ENCODE data around the gene L3HYPDH.

The L3HYPDH gene

DNA sequence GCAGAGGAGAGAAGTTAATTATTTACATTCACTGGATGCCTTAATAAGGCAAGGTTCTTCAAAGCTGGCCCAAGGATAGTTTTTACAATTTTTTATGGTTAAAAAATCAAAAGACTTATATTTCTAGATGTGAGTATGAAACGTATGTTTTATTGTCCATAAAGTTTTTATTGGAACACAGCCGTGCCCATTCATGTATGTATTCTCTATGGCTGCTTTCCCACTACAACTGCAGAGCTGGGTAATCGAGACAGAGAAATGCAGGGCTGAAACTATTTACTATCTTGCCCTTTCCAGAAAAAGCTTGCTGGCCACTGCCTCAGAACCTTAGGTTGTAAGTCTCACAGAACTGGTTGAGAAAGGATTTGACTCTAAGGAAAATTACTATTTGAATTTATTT lies 16.5 kb upstream of the L3HYPDH start:
- H4K20me1 ChIP-seq (ENCODE audit: insufficient read depth): no peaks in the 10 kb centered on the region
- H3K4me2 ChIP-seq: no peak overlapping the region
- H3K4me1 ChIP-seq (ENCODE audit: low read depth, poor library complexity, severe bottlenecking): no peaks in the 10 kb centered on the region
- H3K27ac ChIP-seq: no peak overlapping the region
- no peaks in the 10 kb centered on the region for H3K27me3 ChIP-seq (ENCODE audit: insufficient read depth, low read depth)
- H3K79me2 ChIP-seq (ENCODE audit: insufficient read depth, low read depth): no peaks in the 10 kb centered on the region
- H3K36me3 ChIP-seq (ENCODE audit: insufficient read depth): no peaks in the 10 kb centered on the region
- no peak overlapping the region for H2AFZ ChIP-seq (ENCODE audit: low read depth)
- no peak overlapping the region for H3K9ac ChIP-seq
- no peak overlapping the region for H3K4me3 ChIP-seq (IDR thresholded peaks at IDR 0.05; ENCODE audit: insufficient read depth, low read depth, low read length)
- TF ChIP-seq, protein P1, sequence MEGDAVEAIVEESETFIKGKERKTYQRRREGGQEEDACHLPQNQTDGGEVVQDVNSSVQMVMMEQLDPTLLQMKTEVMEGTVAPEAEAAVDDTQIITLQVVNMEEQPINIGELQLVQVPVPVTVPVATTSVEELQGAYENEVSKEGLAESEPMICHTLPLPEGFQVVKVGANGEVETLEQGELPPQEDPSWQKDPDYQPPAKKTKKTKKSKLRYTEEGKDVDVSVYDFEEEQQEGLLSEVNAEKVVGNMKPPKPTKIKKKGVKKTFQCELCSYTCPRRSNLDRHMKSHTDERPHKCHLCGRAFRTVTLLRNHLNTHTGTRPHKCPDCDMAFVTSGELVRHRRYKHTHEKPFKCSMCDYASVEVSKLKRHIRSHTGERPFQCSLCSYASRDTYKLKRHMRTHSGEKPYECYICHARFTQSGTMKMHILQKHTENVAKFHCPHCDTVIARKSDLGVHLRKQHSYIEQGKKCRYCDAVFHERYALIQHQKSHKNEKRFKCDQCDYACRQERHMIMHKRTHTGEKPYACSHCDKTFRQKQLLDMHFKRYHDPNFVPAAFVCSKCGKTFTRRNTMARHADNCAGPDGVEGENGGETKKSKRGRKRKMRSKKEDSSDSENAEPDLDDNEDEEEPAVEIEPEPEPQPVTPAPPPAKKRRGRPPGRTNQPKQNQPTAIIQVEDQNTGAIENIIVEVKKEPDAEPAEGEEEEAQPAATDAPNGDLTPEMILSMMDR (conservative IDR thresholded peaks at IDR 0.05; ENCODE audit: low read depth, low read length): no peak

DNA sequence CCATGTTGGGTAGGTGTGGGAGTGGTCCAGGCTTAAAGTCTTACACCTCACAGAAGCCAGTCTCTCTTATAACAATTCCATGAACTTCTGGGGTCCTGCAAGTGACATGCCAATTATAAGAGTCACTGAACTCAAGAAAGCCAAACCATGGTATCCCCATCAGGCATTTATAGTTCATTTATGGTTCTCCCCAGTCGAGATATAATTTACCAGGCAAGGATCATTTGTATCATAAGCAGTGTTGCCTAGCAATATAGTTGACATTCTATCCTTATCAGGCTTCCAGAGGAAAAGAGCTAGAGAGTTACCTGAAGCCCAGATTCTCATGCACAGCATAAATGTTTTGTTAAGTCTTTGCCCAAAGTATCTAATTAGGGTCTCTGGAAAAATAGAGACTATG lies 8.2 kb upstream of the L3HYPDH start:
- H3K79me2 ChIP-seq (ENCODE audit: insufficient read depth, low read depth): no peaks in the 10 kb centered on the region
- no peaks in the 10 kb centered on the region for H3K36me3 ChIP-seq (ENCODE audit: insufficient read depth)
- H2AFZ ChIP-seq (ENCODE audit: low read depth): no peak overlapping the region

GRCh38 chr14:59490756-59491155 lies 6.5 kb upstream of the L3HYPDH start:
- H3K27ac ChIP-seq: no peak overlapping the region
- no peak overlapping the region for H3K4me2 ChIP-seq
- H2AFZ ChIP-seq (ENCODE audit: low read depth): no peak overlapping the region
- TF ChIP-seq, protein P1 (conservative IDR thresholded peaks at IDR 0.05; ENCODE audit: low read depth, low read length): no peak
- no peak overlapping the region for H3K9ac ChIP-seq
- peaks cover 11% of the 10 kb centered on the region for H3K4me1 ChIP-seq (ENCODE audit: low read depth, poor library complexity, severe bottlenecking)
- no peaks in the 10 kb centered on the region for H3K36me3 ChIP-seq (ENCODE audit: insufficient read depth)
- H3K4me3 ChIP-seq (IDR thresholded peaks at IDR 0.05; ENCODE audit: insufficient read depth, low read depth, low read length): no peak overlapping the region
- H3K79me2 ChIP-seq (ENCODE audit: insufficient read depth, low read depth): peaks cover 8% of the 10 kb centered on the region; the same call in 1 of the 2 replicates
- H3K27me3 ChIP-seq (ENCODE audit: insufficient read depth, low read depth): no peaks in the 10 kb centered on the region
- no peaks in the 10 kb centered on the region for H4K20me1 ChIP-seq (ENCODE audit: insufficient read depth)

More for the DNA sequence above, 8.2 kb upstream of the L3HYPDH start:
- Histone ChIP-seq H4K20me1 (ENCODE audit: insufficient read depth) (no peaks in the 10 kb centered on the region), H3K9ac (no peak overlapping the region), H3K27me3 (ENCODE audit: insufficient read depth, low read depth) (no peaks in the 10 kb centered on the region), H3K27ac (no peak overlapping the region), H3K4me1 (ENCODE audit: low read depth, poor library complexity, severe bottlenecking) (no peaks in the 10 kb centered on the region), H3K4me3 (IDR thresholded peaks at IDR 0.05; ENCODE audit: insufficient read depth, low read depth, low read length) (no peak overlapping the region), H3K4me2 (no peak overlapping the region)
- TF ChIP-seq, protein P1 (conservative IDR thresholded peaks at IDR 0.05; ENCODE audit: low read depth, low read length): no peak

- H4K20me1 ChIP-seq (ENCODE audit: insufficient read depth): no peaks in the 10 kb centered on the region
- H3K36me3 ChIP-seq (ENCODE audit: insufficient read depth): no peaks in the 10 kb centered on the region
- H2AFZ ChIP-seq (ENCODE audit: low read depth): peak overlapping the region; percentile 79
- no peak overlapping the region for H3K4me3 ChIP-seq (IDR thresholded peaks at IDR 0.05; ENCODE audit: insufficient read depth, low read depth, low read length)
- TF ChIP-seq, protein P1 (conservative IDR thresholded peaks at IDR 0.05; ENCODE audit: low read depth, low read length): no peak
- H3K27me3 ChIP-seq (ENCODE audit: insufficient read depth, low read depth): no peaks in the 10 kb centered on the region
- peak overlapping the region; percentile 88 for H3K9ac ChIP-seq
- H3K4me1 ChIP-seq (ENCODE audit: low read depth, poor library complexity, severe bottlenecking): peaks cover 35% of the 10 kb centered on the region
- H3K79me2 ChIP-seq (ENCODE audit: insufficient read depth, low read depth): peaks cover 20% of the 10 kb centered on the region; the same call in 1 of the 2 replicates
- peak overlapping the region; percentile 65 for H3K27ac ChIP-seq
- peak overlapping the region; percentile 58 for H3K4me2 ChIP-seq
Observed at GRCh38 chr14:59484639-59485175, 499 bp upstream of the L3HYPDH start.
